Stimulated activated naive CD8-positive, alpha-beta T cell treated with anti-CD3 and anti-CD28 coated beads, Interleukin-15, Interleukin-2, amounts not matched to agents 100 ng/mL and 50 ng/mL, for 24 hours (primary cell): ENCODE measurements around the gene OSER1.

Source experiments
- H3K27ac Mint-ChIP-seq: one replicate; pipeline ENCODE4 v1.8.0; 2021; ENCODE audit warnings: mild to moderate bottlenecking, mixed read lengths
- H3K27me3 Mint-ChIP-seq: one replicate; pipeline ENCODE4 v1.8.0; 2021; ENCODE audit warnings: mixed read lengths
- H3K36me3 Mint-ChIP-seq: one replicate; pipeline ENCODE4 v1.8.0; 2021; ENCODE audit warnings: low read depth, mixed read lengths
- H3K4me1 Mint-ChIP-seq: one replicate; pipeline ENCODE4 v1.8.0; 2021; ENCODE audit warnings: low read depth, mixed read lengths
- H3K4me3 Mint-ChIP-seq: one replicate; pipeline ENCODE4 v1.8.0; 2021; ENCODE audit warnings: mild to moderate bottlenecking, mixed read lengths
- H3K9me3 Mint-ChIP-seq: one replicate; pipeline ENCODE4 v1.8.0; 2021; ENCODE audit warnings: mixed read lengths

The OSER1 gene

DNA sequence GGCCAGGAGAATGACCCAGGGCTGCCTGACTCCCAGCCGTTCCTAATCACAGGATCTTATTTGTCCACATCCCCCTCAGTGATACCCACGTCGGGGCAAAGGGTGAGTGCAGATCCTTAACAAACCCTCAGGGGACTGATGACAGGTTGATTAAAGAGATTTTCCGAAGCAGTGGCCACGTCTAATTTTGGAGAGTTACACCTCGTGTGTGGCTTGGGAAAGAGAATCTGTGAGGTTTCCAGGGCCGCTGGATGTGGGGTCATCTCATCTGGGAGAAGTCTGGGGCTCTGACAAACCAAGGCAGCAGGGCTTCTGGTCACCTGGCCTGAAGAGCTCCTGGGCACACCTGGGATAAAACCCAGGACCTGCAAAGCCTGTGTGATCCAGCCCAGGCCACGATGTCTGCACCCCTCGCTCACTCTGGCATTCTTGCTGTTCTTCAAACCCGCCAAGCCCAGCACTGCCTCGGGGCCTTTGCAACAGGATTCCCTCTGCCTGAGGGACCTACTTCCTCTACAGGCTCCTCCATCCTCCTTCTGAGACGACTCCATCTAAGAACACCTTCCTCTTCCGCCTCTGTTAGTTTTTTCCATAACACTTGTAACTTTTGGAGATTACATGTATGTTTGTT is 28.3 kb downstream of the OSER1 start:
- Mint-ChIP-seq H3K4me1 (peaks cover under 1% of the 10 kb centered on the region), H3K36me3 (no peaks in the 10 kb centered on the region), H3K9me3 (no peaks in the 10 kb centered on the region), H3K27me3 (peaks cover 50% of the 10 kb centered on the region), H3K27ac (no peak overlapping the region), H3K4me3 (no peak overlapping the region)

DNA sequence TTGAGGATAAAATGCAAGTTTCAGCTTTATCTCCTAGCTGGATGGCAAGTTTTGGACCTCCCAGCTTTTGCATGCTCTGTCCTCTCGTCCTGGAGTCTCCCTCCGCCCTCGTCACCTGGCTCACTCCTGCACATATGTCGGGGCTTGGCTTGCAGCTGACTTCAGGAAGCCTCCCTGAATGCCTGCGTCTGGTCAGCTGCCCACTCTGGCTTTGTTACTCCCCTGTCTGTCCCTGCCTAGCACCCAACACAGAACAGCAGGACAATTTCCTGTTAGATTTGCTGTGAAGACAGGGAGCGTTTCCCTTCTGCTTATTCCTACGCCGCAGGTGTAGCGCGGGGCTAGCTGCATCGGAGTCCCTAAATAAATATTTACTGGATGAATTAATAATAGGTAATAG is 29.0 kb downstream of the OSER1 start:
- Mint-ChIP-seq H3K36me3 (no peaks in the 10 kb centered on the region), H3K27ac (no peak overlapping the region), H3K4me3 (no peak overlapping the region), H3K9me3 (no peaks in the 10 kb centered on the region), H3K4me1 (no peaks in the 10 kb centered on the region), H3K27me3 (peaks cover 45% of the 10 kb centered on the region)

GRCh38 chr20:44180814-44181213 is 29.8 kb downstream of the OSER1 start:
- H3K27me3 Mint-ChIP-seq: peaks cover 41% of the 10 kb centered on the region
- H3K27ac Mint-ChIP-seq: no peak overlapping the region
- H3K36me3 Mint-ChIP-seq: no peaks in the 10 kb centered on the region
- no peaks in the 10 kb centered on the region for H3K9me3 Mint-ChIP-seq
- no peak overlapping the region for H3K4me3 Mint-ChIP-seq
- no peaks in the 10 kb centered on the region for H3K4me1 Mint-ChIP-seq

- H3K4me3 Mint-ChIP-seq: no peak overlapping the region
- H3K9me3 Mint-ChIP-seq: no peaks in the 10 kb centered on the region
- peaks cover 28% of the 10 kb centered on the region for H3K27me3 Mint-ChIP-seq
- H3K4me1 Mint-ChIP-seq: no peaks in the 10 kb centered on the region
- no peaks in the 10 kb centered on the region for H3K36me3 Mint-ChIP-seq
- H3K27ac Mint-ChIP-seq: no peak overlapping the region
Observed at GRCh38 chr20:44176833-44177534, 33.6 kb downstream of the OSER1 start.

- Mint-ChIP-seq H3K27me3 (peaks cover 30% of the 10 kb centered on the region), H3K27ac (no peak overlapping the region), H3K4me3 (no peak overlapping the region), H3K4me1 (no peaks in the 10 kb centered on the region), H3K36me3 (no peaks in the 10 kb centered on the region), H3K9me3 (no peaks in the 10 kb centered on the region)
Observed at GRCh38 chr20:44174996-44175765, 35.4 kb downstream of the OSER1 start.

DNA sequence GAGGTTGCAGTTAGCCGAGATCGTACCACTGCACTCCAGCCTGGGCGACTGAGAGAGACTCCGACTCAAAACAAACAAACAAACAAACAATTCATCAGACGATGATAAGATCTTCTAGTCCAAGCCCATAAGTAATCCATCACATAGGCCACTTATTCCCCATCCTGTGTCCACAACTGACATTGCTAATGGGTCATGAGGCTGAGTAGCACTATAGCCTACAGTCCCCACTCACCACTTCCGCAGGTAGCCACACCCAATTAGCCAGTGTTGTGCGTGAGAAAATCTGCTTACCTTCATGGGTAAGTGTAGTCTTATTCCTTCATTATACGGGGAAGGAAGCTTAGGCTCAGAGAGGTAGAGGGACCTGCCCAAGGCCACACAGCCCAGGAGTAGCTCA is 36.7 kb downstream of the OSER1 start:
- H3K27me3 Mint-ChIP-seq: peaks cover 34% of the 10 kb centered on the region
- H3K36me3 Mint-ChIP-seq: no peaks in the 10 kb centered on the region
- no peak overlapping the region for H3K27ac Mint-ChIP-seq
- H3K9me3 Mint-ChIP-seq: no peaks in the 10 kb centered on the region
- H3K4me3 Mint-ChIP-seq: no peak overlapping the region
- H3K4me1 Mint-ChIP-seq: no peaks in the 10 kb centered on the region

- H3K27me3 Mint-ChIP-seq: peaks cover 34% of the 10 kb centered on the region
Observed at GRCh38 chr20:44173116-44173515, 37.5 kb downstream of the OSER1 start.

DNA sequence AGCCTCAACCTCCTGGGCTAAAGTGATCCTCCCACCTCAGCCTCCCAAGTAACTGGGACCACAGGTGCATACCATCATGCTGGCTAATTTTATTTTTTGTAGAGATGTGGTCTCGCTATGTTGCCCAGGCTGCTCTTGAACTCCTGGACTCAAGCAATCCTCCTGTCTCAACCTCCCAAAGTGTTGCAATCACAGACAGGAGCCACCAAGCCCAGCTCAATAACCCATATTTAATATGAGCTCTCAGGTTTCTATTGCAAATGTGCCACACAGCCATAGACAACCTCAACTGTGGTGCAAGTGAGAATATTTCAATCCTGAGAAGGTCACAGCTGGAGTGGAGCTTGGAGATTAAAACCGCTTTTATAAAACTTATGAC is 38.0 kb downstream of the OSER1 start:
- peaks cover 33% of the 10 kb centered on the region for H3K27me3 Mint-ChIP-seq
- no peak overlapping the region for H3K27ac Mint-ChIP-seq
- H3K4me1 Mint-ChIP-seq: no peaks in the 10 kb centered on the region
- H3K4me3 Mint-ChIP-seq: no peak overlapping the region
- H3K36me3 Mint-ChIP-seq: no peaks in the 10 kb centered on the region
- no peaks in the 10 kb centered on the region for H3K9me3 Mint-ChIP-seq

More at GRCh38 chr20:44173116-44173515, 37.5 kb downstream of the OSER1 start:
- H3K4me1 Mint-ChIP-seq: no peaks in the 10 kb centered on the region
- no peak overlapping the region for H3K27ac Mint-ChIP-seq
- no peak overlapping the region for H3K4me3 Mint-ChIP-seq
- H3K36me3 Mint-ChIP-seq: no peaks in the 10 kb centered on the region
- H3K9me3 Mint-ChIP-seq: no peaks in the 10 kb centered on the region

GRCh38 chr20:44171775-44172571 is 38.6 kb downstream of the OSER1 start:
- Mint-ChIP-seq H3K27ac (no peak overlapping the region), H3K27me3 (peaks cover 39% of the 10 kb centered on the region), H3K4me1 (no peaks in the 10 kb centered on the region), H3K4me3 (no peak overlapping the region), H3K36me3 (no peaks in the 10 kb centered on the region), H3K9me3 (no peaks in the 10 kb centered on the region)

DNA sequence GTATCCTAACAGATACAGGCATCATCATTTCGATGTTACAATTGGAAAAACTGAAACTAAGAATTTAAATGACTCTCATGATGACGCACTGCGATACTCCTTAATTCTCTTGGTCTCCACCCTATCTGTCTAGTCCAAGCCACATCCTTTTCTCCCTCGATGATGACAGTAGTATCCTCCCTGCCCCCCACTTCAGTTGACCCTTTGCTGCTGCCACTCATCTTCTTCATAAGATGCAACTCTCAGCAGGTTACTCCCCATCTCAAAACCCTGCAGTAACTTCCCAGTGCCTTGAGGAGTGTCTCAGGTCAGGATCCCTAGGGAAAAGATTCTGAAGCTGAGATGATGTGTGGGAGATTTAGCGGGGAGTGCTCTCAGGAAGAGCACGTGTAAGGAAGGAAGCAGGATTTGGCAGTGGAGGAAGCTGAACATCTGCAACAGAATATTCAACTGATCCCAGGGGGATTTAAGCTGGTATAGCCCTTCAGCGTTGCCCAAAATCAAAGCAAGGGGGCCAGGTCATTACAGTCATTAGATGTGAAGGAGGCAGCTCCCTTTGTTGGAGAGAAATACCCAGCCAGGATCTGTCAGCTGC is 39.7 kb downstream of the OSER1 start:
- no peaks in the 10 kb centered on the region for H3K9me3 Mint-ChIP-seq
- H3K4me1 Mint-ChIP-seq: no peaks in the 10 kb centered on the region
- H3K36me3 Mint-ChIP-seq: no peaks in the 10 kb centered on the region
- H3K27me3 Mint-ChIP-seq: peaks cover 39% of the 10 kb centered on the region
- H3K4me3 Mint-ChIP-seq: no peak overlapping the region
- no peak overlapping the region for H3K27ac Mint-ChIP-seq

- Mint-ChIP-seq H3K27me3 (peaks cover 45% of the 10 kb centered on the region), H3K4me3 (no peak overlapping the region), H3K4me1 (no peaks in the 10 kb centered on the region), H3K9me3 (no peaks in the 10 kb centered on the region), H3K36me3 (no peaks in the 10 kb centered on the region), H3K27ac (no peak overlapping the region)
Observed at GRCh38 chr20:44167736-44168135, 42.8 kb downstream of the OSER1 start.

DNA sequence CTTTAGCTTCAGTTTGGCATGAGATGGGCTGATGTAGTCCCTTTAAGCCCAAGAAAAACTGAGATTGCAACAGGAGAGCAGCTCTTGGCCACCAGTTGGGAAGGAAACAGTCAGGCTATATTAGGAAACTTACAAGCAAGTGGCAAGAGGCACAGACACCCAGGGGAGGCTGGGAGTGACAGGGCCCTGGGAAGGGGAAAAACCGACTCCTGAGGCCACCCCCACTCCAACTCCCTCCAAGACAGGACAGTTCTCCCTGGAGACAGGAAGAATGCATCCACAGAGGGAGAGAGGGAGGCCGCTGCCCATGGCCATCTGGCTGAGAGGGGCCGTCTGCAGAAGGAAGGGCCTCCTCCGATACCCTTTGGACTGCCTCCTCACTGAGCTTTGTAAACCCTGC is 44.1 kb downstream of the OSER1 start:
- no peaks in the 10 kb centered on the region for H3K36me3 Mint-ChIP-seq
- H3K27me3 Mint-ChIP-seq: peaks cover 45% of the 10 kb centered on the region
- H3K4me1 Mint-ChIP-seq: no peaks in the 10 kb centered on the region
- H3K9me3 Mint-ChIP-seq: no peaks in the 10 kb centered on the region
- H3K4me3 Mint-ChIP-seq: no peak overlapping the region
- no peak overlapping the region for H3K27ac Mint-ChIP-seq

DNA sequence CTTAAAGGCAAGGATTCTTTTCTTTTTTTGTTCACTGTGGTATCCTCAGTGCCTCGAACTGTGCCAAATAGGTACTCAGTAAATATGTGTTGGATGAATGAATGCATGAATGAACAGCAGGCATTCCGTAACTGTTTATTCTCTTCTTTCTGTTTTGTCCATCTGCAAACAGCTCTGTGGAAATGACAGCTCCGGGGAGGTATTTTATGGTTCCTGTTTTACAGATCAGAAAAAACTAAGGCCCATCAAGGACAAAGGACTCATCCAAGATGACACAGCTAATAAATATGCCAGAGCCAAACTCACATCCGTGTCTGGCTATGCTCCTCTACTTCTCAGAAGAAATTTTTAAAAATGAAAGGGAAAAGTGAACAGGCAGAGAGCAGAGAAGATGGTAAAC is 44.6 kb downstream of the OSER1 start:
- H3K4me3 Mint-ChIP-seq: no peak overlapping the region
- no peaks in the 10 kb centered on the region for H3K36me3 Mint-ChIP-seq
- no peak overlapping the region for H3K27ac Mint-ChIP-seq
- no peaks in the 10 kb centered on the region for H3K9me3 Mint-ChIP-seq
- H3K4me1 Mint-ChIP-seq: no peaks in the 10 kb centered on the region
- H3K27me3 Mint-ChIP-seq: peaks cover 43% of the 10 kb centered on the region

DNA sequence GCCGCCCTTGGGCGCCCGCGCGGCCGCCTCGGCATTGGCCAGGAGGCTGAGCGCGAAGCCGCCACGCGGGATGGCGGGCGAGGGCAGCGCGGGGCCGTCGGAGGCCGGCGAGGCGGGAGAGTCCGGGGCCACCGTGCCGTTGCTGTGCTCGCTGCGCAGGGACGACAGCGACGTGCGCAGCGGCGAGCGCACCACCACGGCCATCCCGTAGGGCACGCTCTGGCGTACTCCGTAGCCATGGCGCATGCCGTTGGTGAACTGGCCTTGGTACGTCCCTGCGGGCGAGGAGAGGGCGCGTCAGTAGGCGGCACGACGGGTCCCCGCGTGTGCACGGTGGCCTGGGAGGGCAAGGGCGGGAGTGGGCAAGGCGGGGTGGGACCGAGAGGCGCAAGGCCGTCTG is 50.4 kb downstream of the OSER1 start:
- Mint-ChIP-seq H3K36me3 (no peaks in the 10 kb centered on the region), H3K27ac (no peak overlapping the region), H3K4me3 (no peak overlapping the region), H3K4me1 (no peaks in the 10 kb centered on the region), H3K27me3 (peaks cover 30% of the 10 kb centered on the region), H3K9me3 (no peaks in the 10 kb centered on the region)
